C1 segment of cervical spinal cord (tissue), 14 donors: ENCODE measurements around the gene GPX6.
"Not testable (repeated sequence)": the region's sequence is repeated elsewhere in the genome, so short reads cannot be mapped to it uniquely, and the experiment has no call there.

Source experiments
- DNase-seq, 14 donors: peaks; one replicate each; lab custom pipeline; 2025; lab: John Stamatoyannopoulos, UW

The GPX6 gene

GRCh38 chr6:28525496-28526039 lies 10.0 kb upstream of the GPX6 start, which contains the start of gene GPX5:
TSS of gene GPX5 (plus strand) at chr6:28525881. CDS start at chr6:28526014, 133 bp downstream.
- no peak for DNase-seq

DNA sequence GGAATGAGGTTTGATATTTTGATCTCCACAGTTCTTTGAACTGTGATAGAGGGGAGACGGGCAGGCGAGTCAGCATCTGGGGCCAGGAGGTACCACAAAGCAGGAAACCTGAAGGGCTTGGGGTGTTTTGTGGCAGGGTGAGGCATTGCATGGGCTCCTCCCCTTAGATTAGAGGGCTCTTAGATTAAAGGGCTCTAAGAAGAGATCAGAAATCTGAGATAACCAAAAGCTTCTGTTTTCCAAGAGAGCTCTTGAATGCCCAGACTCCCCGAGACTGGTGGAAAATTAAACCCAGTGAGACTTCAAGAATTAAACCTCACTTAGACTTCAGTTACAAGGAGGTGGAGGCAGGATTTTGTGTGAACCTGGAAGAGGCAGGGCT lies 7.6 kb upstream of the GPX6 start:
- no peak for DNase-seq

- DNase-seq: no peak
Measured at GRCh38 chr6:28522594-28523240, 7.1 kb upstream of the GPX6 start.

GRCh38 chr6:28517964-28518363 lies 2.4 kb upstream of the GPX6 start:
- DNase-seq: no peak

- not testable (repeated sequence) for DNase-seq
Measured at GRCh38 chr6:28512387-28512786, 3.2 kb downstream of the GPX6 start.

GRCh38 chr6:28511628-28512300 lies 3.8 kb downstream of the GPX6 start:
- DNase-seq: no peak

GRCh38 chr6:28506807-28507475 lies 8.7 kb downstream of the GPX6 start:
- no peak for DNase-seq

GRCh38 chr6:28505733-28506132 lies 9.9 kb downstream of the GPX6 start:
- no peak for DNase-seq

DNA sequence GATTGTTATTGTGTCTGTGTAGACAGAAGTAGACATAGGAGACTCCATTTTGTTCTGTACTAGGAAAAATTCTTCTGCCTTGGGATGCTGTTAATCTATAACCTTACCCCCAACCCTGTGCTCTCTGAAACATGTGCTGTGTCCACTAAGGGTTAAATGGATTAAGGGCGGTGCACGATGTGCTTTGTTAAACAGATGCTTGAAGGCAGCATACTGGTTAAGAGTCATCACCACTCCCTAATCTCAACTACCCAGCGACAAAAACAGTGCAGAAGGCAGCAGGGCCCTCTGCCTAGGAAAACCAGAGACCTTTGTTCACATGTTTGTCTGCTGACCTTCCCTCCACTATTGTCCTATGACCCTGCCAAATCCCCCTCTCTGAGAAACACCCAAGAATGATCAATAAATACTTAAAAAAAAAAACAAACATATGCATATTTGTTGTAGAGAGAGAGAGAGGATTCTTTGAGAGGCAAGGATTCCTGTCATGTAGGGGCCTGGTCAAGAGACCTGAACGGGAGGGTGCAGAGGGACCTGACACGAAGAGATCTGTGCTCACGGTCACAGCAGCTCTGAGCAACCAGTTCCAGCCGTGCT lies 12.8 kb downstream of the GPX6 start:
- DNase-seq: not testable (repeated sequence)

GRCh38 chr6:28502136-28502535 lies 13.5 kb downstream of the GPX6 start:
- not testable (repeated sequence) for DNase-seq

- no peak for DNase-seq
Measured at GRCh38 chr6:28501259-28501658, 14.3 kb downstream of the GPX6 start.

DNA sequence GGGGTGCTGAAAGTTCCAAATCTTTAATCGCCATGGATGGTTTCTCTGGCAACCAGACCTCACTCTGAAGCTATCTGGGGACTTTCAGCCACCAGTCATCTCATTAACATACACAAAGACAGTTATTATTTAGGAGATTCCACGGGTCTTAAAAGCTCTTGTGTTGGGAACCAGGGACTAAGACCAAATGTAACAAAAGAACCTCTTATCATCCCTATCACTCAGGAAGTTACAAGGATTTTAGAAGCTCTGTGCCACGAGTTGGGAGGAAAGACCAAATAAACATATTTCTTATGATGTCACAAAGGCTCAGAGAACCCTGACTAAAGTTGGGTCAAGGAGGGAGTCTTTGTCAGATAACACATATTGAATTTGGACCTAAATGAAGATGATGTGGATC lies 17.7 kb downstream of the GPX6 start:
- no peak for DNase-seq

GRCh38 chr6:28497306-28497705 lies 18.3 kb downstream of the GPX6 start:
- no peak for DNase-seq

GRCh38 chr6:28496099-28496779 lies 19.4 kb downstream of the GPX6 start:
- no peak for DNase-seq

DNA sequence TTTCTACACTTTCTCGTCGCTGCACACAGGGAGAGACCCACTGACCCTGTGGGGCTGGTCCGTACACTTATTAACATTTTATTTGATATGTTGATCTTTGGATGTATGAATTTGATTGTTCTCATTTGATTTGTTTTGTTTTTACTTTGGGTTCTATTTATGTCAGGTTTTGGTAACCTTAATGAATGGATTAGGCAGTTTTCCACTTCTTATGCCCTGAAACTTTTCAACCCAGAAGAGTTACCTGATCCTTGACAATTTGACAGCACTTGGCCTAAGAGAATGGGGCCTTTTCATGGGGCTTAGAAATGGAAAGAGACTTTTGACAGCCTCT lies 23.6 kb downstream of the GPX6 start:
- no peak for DNase-seq

GRCh38 chr6:28490205-28490890 lies 25.2 kb downstream of the GPX6 start:
- DNase-seq: no peak

DNA sequence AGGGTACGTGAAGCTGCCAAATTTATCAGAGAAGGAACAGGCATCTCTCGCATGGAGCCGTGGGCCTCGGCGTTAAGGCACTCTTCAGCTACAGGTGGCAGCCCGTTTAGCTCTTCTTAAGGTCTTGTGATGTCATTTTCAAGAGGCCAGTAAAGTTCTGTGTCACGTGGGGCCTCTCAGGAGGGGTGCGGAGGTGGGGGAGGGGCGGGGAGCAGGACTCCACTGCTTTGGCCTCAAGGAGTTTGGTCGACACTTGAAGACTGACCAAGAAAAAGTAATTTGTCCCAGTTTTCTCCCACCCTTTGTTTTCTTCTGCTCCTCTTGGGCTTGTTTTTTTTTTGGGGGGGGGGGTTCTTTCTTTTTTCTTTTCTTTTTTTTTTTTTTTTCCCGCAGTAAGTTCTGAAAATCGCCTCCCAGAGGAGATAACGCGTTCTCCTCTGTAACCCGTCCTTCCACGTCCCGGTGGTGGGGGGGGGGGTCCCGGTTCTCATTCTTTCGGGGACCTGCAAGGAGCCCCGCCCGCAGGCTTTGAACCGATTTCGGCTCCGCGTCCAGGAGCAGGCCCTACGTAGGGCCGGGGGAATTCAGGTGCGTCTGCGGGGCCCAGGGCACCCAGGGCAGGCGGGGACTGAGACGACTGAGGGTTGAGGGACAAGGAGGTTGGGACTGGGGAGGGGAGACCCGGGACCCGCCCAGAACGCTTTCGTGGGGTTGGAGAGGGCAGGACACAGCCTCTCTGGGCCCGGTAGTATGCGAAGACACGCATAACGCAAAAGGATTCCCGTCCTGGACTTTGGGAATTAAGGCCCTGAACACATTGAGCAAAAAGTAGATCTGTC lies 26.0 kb downstream of the GPX6 start:
- DNase-seq: peak in 6 of 14 donors; percentile 1 to 9 (median 6)

DNA sequence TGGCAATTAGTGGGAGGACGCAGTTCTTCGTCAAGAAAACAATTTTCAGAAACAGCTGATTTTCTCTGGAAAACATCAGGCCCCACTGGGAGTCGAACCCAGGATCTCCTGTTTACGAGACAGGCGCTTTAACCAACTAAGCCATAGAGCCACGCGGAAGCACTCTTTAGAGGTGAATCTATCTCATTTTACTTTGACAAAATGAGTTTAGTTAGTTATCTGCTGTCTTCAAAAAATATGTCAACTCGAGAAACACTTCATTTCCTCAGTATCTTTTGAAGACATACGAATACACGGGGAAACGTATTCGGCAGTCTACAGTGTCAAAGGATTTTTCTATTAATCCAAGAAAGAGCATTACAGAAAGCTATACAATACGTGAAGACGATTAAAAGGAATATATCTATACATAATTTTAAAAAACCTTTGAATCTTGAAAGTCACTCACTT lies 26.7 kb downstream of the GPX6 start:
- DNase-seq: peak in 2 of 14 donors; percentile 1 to 5

- no peak for DNase-seq
Measured at GRCh38 chr6:28486988-28487742, 28.4 kb downstream of the GPX6 start.
